ENCODE results near the gene DNAH6. TPM values are rescaled to one million over a fixed set of nuclear protein-coding genes. Genes with fewer than 3 reads are reported as not detected.
A peak's percentile ranks its signal among the peaks of the same experiment; 100 is the strongest.
"Not testable (repeated sequence)": the region's sequence is repeated elsewhere in the genome, so short reads cannot be mapped to it uniquely, and the experiment has no call there.

The DNAH6 gene
- total RNA-seq, 1 donor from 2014 or later = 1.9 TPM

DNA sequence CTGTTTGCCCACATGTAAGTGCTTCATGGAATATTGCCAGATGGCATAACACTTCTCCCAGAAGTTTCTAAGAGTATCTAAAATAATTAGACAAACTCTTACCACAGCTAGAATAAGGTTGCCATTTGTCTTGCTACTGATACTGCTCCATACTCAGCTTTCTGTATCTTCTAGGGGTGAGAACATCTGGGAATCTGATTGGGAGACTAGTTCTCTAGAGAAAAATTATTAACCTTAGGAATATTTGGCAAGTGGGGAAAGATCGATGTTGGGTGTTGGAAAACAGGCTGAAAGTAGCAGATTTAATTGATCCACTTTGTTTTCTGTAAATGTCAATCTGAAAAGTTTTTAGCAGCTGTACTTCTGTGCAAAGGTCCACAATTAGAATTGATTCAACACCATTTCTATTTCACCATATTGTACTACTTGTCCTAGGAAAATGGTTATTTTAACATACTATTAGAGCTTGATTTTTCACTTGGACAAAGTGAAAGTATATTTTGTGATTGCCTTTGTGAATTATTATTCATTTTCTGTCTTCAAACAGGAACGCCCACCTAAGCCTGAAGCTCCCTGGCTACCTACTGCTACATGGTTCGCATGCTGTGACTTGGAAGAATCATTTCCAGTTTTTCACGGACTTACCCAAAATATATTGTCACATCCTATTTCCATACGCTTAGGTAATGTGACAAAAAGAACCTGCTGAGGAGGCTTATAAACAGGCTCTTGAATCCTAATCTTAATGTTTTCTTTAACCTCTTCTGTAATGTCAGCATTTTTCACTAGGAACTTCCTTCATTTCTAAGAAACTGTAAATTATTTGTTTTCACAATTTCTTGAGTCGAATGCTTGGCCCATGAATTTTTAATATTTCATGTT is 216.8 kb downstream of the DNAH6 start:
- peak; percentile 81 for ATAC-seq
- DNase-seq (ENCODE audit: low spot score) = no peak

DNA sequence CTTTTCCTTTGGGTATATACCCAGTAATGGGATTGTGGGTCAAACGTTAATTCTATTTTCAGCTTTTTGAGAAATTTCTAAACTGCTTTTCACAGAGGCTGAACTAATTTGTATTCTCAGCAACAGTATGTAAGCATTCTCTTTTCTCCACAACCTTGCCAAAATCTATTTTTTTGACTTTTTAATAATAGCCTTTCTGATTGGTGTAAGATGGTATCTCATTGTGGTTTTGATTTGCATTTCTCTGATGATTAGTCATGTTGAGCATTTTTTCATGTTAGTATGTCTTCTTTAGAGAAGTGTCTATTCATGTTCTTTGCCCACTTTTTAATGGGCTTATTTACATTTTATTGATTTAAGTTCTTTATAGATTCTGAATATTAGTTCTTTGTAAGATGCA is 219.1 kb downstream of the DNAH6 start:
- no peak for DNase-seq (ENCODE audit: low spot score)

DNA sequence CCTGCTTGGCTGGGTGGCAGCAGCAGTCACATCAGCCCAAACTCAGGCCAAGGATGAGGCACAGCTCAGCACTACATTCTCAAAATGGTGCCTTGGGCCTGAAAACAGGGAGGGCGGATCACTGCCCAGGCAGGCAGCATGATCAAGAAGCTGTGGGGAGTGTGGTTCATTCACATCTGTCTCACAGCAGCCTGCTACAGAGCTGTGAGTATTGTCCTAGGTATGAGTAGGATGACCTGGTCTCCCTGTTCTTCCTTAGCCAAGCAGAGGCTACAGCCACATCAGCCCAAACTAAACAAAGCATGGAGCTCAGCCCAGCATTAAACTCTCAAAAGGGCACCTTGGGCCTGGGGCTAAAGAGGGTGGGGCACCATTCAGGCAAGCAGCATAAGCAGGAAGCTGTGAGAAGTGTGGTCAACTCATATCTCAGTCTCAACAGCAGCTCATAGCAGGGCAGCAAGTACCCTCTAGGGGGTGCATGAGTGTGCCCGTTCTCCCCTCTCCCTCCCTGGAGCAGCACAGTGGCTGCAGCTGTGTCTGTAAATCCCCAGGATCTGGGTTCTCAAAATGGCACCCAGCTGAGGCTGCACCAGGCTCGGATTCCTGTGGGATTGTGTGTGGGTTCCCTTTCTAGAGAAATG is 225.0 kb downstream of the DNAH6 start:
- ATAC-seq (peak; percentile 45), DNase-seq (ENCODE audit: low spot score) (no peak)

More for the DNA sequence above, 219.1 kb downstream of the DNAH6 start:
- no peak for ATAC-seq

DNA sequence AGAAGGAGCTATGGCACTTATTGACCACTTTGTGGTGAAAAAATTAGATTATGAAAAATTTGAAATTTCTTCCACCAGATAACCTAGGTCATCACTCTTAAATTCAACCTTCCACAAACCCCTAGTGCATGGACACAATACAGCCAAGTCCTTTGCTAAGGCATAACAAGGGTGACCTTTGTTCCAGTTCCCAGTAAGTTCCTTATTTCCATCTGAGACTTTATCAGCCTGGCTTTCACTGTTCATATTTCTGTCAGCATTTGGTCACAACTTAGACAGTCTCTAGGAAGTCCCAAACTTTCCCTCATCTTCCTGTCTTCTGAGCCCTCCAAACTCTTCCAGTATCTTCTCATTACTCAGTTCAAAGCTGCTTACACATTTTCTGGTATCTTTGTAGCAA is 232.0 kb downstream of the DNAH6 start:
- ATAC-seq (no peak), DNase-seq (ENCODE audit: low spot score) (no peak)

DNA sequence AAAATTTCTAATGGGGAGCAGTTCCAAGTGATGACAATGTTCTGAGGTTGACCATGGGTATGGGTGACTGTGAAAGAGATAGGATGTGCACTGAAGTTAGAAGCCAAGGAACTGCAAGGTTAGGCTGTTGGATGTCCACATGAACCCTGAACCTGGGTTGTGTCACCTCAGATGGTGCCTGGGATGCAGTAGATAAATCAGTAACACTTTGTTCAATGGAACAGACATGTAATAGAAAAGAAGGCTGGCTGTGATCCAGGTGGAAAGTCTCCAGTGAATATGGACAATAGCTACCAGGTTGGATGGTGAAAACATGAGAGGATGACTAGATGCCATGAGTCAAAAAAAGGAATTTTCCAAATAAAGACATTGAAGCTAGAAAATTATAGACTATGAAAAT is 233.1 kb downstream of the DNAH6 start:
- DNase-seq (ENCODE audit: low spot score) = no peak
- ATAC-seq = peak; percentile 35

DNA sequence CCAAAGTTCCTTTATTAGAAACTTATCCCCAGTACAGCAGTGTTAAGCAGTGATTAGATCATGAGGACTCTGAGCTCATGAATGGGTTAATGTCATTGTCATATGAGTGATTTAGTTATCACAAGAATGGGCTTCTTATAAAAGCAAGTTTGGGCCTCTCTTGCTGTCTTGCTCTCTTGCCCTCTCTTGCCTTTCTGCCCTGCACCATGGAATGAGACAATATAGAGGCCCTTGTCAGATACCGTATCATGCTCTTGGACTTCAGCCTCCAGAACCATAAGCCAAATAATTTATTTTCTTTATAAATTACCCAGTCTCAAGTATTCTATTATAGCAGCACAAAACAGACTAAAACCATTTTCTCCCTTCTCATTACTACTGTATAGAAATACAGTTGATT is 238.8 kb downstream of the DNAH6 start:
- DNase-seq (ENCODE audit: low spot score) (no peak), ATAC-seq (no peak)

DNA sequence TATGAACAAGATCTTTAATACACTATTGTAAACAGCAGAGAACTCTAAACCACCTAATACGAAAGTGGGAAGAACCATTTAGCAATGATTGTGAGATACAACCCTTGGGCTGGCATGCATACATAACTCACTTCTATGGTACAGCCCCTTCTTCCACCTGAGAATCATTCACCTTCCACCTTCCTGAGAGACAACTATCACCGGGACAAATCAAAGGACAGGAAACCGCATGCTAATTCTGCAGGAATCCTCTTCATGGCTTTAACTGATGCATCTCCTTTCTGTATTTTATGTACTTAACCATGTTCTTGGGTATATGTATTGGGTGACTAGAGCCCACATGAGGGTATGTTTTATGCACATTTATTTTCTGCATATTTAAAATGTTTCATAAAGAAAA is 241.3 kb downstream of the DNAH6 start:
- no peak for ATAC-seq
- no peak for DNase-seq (ENCODE audit: low spot score)

DNA sequence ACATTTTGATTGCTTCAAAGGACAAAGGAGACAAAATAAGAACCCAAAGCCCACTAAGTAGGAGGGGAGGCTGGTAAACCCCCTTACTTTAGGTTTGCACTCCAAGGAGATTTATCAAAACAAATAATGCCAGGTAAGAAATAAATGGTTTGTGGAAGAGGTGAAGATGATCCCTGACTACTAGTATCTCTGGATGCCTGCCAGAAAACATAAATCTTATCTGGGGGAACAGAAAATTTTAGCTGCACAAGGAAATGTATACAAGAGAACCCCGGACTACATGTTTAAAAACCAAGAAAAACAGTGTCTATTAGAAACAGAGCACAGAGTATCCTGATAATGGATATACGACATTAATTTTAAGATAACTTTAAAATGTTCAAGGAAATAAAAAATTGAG is 250.5 kb downstream of the DNAH6 start:
- DNase-seq (ENCODE audit: low spot score) = no peak
- no peak for ATAC-seq

DNA sequence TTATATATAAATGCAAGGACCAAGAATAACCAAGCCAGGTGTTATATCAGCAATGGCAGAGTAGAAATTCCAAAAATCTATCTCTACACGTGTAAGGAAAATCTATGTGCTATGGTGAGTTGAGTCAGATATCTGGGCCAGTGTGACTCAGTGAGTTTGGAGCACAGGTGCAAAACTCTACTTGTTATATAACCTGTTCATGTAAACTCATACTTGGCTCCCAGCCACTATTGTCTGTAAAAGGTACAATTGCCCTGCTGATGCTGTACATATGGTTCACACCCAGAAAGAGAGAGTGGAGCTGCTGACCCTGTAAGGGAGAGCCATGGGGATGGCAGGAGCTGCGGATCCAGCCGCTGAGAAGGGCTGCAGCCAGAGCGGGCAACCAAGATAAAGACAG is 252.5 kb downstream of the DNAH6 start:
- no peak for DNase-seq (ENCODE audit: low spot score)

DNA sequence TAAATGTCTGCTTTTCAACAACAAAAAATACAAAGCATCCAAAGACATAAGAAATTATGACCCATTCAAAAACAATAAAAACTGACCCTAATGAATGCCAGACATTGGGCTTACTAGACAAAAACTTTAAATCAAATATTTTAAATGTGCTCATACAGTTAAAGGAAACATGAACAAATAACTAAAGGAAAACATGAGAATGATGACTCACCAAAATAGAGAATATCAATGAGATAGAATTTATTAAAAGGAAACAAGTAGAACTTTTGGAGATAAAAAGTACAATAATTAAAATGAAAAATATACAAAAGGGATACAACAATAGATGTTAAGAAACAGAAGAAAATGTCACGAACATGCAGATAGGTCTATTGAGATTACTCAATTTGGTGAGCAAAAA is 254.0 kb downstream of the DNAH6 start:
- DNase-seq (ENCODE audit: low spot score) (no peak), ATAC-seq (no peak)

More for the DNA sequence above, 252.5 kb downstream of the DNAH6 start:
- ATAC-seq = no peak

DNA sequence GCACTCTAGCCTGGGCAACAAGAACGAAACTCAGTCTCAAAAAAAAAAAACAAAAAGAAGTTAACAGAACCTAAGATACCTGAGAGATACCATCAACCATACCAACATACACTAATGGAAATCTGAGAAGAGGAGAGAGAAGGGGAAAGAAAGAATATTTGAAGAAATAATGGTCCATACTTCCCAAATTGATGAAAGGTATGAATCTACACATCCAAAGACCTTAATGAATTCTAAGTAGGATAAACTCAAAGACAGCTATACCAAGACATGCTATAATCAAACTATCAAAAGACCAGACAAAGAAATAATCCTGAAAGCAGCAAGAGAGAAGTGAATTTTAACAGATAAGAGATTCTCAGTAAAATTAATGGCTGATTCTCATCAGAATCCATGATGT is 255.0 kb downstream of the DNAH6 start:
- ATAC-seq (no peak), DNase-seq (ENCODE audit: low spot score) (no peak)

DNA sequence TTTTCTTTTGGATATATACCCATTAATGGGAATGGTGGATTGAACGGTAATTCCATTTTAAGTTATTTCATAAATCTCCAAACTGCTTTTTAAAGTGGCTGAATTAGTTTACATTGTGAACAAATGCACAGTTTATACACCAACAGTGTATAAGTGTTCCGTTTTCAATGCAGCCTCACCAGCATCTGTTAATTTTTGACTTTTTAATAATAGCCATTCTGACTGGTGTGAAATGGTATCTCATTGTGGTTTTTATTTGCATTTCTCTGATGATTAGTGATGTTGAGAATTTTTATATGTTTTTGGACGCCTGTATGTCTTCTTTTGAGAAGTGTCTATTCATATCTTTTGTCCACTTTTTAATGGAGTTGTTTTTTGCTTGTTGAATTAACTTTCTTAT is 257.3 kb downstream of the DNAH6 start:
- DNase-seq (ENCODE audit: low spot score); ATAC-seq: not testable (repeated sequence)

DNA sequence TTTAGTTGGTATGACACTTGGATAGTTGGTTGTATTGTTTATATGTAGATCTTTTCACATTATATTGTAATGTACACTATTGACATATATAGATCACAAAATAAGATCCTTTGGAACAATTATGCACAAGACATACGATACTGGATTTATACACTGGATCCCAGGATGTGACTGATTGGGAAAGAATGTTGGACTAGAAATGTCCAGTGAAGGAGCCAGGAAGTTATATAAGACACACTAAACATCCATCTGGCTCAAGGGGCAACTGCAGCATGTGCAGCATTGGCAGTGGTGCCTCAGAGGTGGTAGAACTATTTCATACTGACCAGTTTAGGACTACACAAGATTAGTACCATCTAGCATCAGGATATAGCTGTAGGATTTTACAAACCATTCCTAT is 259.7 kb downstream of the DNAH6 start:
- no peak for DNase-seq (ENCODE audit: low spot score)
- ATAC-seq = no peak

DNA sequence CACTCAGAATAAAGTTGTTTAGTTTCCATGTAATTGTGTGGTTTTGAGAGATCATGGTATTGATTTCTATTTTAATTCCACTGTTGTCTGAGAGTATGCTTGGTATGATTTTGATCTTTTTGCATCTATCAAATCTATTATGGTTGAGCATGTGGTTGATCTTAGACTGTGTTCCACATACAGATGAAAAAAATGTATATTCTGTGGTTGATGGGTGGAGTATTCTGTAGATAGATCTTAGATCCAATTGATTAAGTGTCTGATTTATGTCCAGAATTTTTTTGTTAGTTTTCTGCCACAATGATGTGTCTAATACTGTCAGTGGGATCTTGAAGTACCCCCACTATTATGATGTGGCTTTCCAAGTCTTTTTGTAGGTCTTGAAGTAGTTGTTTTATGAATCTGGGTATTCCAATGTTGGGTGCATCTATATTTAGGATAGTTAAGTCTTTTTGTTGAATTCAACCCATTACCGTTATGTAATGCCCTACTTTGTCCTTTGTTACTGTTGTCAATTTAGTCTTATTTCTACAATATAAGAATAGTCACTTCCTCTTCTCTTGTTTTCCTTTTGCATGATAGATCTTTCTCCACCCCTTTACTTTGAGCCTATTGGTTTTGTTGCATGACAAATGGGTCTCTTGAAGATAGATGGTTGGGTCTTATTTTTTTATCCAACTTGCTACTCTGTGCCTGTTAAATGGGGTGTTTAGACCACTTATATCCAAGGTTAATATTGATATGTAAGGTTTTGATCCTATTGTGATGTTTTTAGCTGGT is 262.8 kb downstream of the DNAH6 start:
- DNase-seq (ENCODE audit: low spot score) (no peak), ATAC-seq (no peak)

DNA sequence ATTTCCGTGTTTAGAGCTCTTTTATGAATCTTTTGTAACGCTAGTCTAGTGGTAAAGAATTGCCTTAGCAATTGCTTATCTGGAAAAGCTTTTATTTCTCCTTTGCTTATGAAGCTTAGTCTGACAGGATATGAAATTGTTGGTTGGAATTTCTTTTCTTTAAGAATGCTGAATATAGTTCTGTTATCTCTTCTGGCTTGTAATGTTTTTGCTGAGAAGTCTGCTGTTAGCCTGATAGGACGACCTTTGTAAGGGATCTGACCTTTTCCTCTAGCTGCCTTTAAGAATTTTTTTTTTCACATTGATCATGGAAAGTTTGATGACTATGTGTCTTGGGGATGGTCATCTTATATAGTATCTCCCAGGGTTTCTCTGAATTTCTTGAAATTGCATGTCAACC is 263.5 kb downstream of the DNAH6 start:
- no peak for DNase-seq (ENCODE audit: low spot score)

DNA sequence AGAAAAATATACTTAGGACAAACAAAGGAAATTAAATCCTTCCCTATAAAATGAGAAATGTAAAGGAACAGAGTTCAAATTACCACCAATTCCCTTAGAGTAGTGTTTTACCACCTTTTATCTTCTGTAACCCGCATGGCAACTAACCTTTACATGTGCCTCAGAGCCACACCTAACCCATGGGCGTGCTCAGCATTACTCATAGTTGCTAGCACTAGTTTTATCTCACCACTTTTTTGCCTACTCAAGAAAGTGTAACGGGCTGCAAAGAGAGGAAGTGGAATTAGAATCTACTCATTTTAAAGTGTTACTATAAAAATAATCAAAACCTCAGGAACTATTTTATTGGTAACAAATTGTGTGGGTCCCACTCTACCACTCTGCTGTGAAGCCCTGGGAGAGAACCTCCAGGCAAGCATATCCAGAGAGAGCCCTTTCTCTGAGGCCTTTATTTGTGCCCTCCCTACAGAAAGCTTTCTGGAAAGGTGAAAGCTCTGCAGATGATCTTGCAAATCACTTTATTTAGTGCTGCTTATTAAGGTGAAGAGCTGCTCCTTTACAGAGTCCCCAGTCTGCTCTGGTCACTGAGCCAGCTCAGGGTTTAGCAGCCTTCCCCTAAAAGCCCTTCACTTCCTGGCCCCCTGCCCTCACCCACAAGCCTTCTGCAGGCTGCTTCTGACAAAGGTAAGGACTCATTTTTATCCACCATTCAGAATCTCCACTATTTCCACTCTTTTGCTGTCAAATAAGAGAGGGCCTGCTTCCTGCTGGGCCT is 265.8 kb downstream of the DNAH6 start:
- no peak for ATAC-seq
- DNase-seq (ENCODE audit: low spot score) = no peak

More for the DNA sequence above, 263.5 kb downstream of the DNAH6 start:
- no peak for ATAC-seq

DNA sequence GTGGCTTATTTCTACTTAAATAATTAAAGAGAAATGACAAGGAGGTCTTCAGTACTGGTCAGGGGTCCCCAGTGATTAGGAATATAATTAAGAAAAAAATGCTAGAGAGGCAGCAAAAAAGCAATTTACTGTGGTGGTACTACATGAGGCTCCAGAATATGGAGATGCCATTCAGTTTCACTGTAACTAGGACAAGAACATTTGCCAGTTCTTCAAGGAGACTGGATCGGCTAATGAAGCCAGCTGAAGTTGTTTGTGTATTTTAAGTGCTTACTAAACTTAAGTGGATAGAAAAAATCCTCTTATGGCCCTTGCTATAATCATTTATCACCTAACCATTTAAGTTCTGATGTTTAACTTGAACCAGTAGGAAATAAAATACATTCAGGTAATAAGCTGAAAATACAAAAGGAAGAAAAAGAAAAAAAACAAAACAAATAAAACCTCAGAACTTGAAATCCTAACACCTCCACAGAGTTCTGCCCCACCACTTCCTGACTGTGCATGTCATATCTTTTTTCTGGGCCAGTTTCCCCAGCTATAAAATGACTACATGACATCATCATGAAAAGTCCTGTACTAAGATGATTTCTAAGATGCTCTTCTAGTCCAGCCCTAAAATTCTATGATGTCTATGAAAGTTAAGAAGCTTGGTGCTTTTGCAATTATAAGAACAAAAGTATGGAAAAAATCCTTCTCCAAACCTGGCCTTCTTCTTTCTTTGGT is 266.6 kb downstream of the DNAH6 start:
- ATAC-seq (no peak), DNase-seq (ENCODE audit: low spot score) (no peak)

DNA sequence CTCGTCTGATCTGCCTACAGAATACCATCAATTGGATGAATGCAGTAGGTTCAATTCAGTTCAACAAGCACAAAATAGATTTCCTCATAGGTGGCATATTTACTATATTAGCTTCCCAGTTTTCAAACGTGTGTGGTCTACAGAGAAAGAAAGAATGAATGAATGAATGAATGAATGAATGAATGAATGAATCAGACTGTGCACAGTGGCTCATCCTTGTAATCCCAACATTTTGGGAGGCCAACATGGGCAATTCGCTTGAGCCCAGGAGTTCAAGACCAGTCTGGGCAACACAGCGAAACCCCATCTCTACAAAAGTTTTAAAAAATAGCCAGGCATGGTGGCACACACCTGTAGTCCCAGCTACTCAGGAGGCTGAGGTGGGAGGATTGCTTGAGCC is 269.7 kb downstream of the DNAH6 start:
- ATAC-seq = no peak
- no peak for DNase-seq (ENCODE audit: low spot score)

DNA sequence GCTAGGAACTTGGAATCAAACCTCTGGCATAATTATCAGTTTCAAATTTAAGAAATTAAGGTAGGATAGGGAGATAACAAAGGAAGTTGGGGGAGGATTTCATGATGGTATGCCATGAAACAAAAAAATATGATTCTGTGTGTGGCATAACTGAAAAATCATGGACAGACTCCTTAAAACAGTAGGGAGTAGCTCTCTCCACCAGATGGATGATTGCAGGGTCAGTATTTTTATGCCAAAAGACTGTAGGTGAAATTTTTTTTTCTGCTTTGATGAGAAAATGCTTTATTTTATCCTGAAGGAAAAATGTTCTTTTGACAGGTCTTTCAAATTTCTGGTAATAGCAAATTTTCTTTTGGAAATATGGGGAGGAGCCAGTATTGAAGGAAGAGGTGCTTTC is 270.3 kb downstream of the DNAH6 start:
- ATAC-seq = no peak
- DNase-seq (ENCODE audit: low spot score) = no peak

DNA sequence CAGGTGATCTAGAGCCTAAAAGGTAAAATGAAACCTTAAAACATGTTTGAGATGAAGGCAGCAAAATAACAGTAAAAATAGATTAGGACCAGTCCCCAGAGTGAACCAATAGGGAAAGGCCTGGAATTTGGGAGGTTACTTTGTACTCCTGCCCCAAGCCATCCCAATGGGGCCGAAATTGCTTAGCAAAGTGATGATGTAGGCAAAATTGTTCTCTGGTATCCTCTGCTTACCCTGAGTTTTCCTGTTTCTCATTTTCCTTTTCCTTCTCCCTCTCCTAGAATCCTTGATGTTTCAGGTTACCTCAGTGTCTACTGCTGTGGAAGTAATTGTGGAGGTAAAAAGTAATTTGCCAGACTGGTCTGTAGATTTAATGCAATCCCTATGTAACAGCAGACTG is 271.7 kb downstream of the DNAH6 start:
- no peak for DNase-seq (ENCODE audit: low spot score)
- no peak for ATAC-seq
